Aorta (tissue), 5 donors: Measurements from ENCODE around the gene HSD17B12. TPM values are rescaled to one million over a fixed set of nuclear protein-coding genes. Genes with fewer than 3 reads are reported as not detected.
"Not testable (repeated sequence)": the region's sequence is repeated elsewhere in the genome, so short reads cannot be mapped to it uniquely, and the experiment has no call there.

Experiments
- ATAC-seq: fragments of 200-7000 bp; cut with Tn5 transposase; one replicate; pipeline ENCODE4 v1.9.1; 2022; ENCODE audit warnings: moderate library complexity; ENCODE audit not compliant: low FRiP score
- DNase-seq, 2 donors: peaks; one replicate each; pipeline ENCODE4 v3.0.0-alpha.2; 2020
- H3K27ac ChIP-seq, 2 donors: one replicate each; pipeline ENCODE4 v1.5.1; 2013; ENCODE audit warnings: low read length in 2 of 2, mild to moderate bottlenecking in 2 of 2, moderate library complexity in 2 of 2, control low read depth in 1 of 2, inconsistent platforms in 1 of 2, low read depth in 1 of 2
- H3K27me3 ChIP-seq, 2 donors: one replicate each; pipeline ENCODE4 v1.6.1; 2013; ENCODE audit warnings: control low read depth in 1 of 2, low read length in 1 of 2, mild to moderate bottlenecking in 1 of 2, moderate library complexity in 1 of 2; ENCODE audit not compliant: insufficient read depth in 2 of 2, control insufficient read depth in 1 of 2
- H3K36me3 ChIP-seq, 2 donors: one replicate each; pipeline ENCODE4 v1.6.1; 2013; ENCODE audit warnings: control low read depth in 1 of 2, low read length in 1 of 2, mild to moderate bottlenecking in 1 of 2; ENCODE audit not compliant: insufficient read depth in 2 of 2, control insufficient read depth in 1 of 2
- H3K4me1 ChIP-seq, 2 donors: one replicate each; pipeline ENCODE4 v1.6.1; 2013; ENCODE audit warnings: low read length in 2 of 2, control low read depth in 1 of 2, mild to moderate bottlenecking in 1 of 2, moderate library complexity in 1 of 2; ENCODE audit not compliant: insufficient read depth in 2 of 2, control insufficient read depth in 1 of 2
- H3K4me3 ChIP-seq, 2 donors: one replicate each; pipeline ENCODE4 v1.5.1; 2013; ENCODE audit warnings: low read length in 2 of 2, control low read depth in 1 of 2, mild to moderate bottlenecking in 1 of 2
- H3K9me3 ChIP-seq: one replicate; pipeline ENCODE4 v1.6.1; 2013; ENCODE audit warnings: mild to moderate bottlenecking, low read length; ENCODE audit not compliant: control insufficient read depth
- WGBS, 2 donors: extraction: QIAGEN DNeasy Blood & Tissue Kit; methylation state at CpG; one replicate each; pipeline ENCODE4 v1.1.7; 2013; 5-methylcytosine and 5-hydroxymethylcytosine counted together
- intact Hi-C, 2 donors: fragments of 100-400 bp; cut with DNase I; formaldehyde crosslinking; loops; one replicate each; pipeline versions ENCODE4 v1.14.2 to v1.15.0; 2022
- polyA plus RNA-seq, 2 donors: library from polyadenylated mRNA; stranded (reverse); fragments of 200-250 nt; gene quantifications; one replicate each; pipeline ENCODE4 v1.2.3, GENCODE V29; 2013
- total RNA-seq, 2 donors: library from RNA; stranded (reverse); fragmentation: NEBNext Ultra II Directional; extraction: Animal tissue kit (Norgen Biotek cat#: 25700); gene quantifications; one replicate each; pipeline ENCODE4 v1.2.1, GENCODE V29; 2021
- donor health status: healthy with polysubstance abuse.
- donor health status: Bipolar disorder and iron deficiency.
- donor health status: DM: no; HTN: no; CAD: no.
- donor health status: DM: no; HTN: no; CAD: no.
- donor health status: DM: yes; HTN: yes; CAD: no.

Gene HSD17B12
- total and polyA plus RNA-seq, 4 donors: 62.2 to 108 (median 87.3) TPM

- Histone ChIP-seq H3K27me3 (no peaks in the 10 kb centered on the region), H3K36me3 (no peaks in the 10 kb centered on the region), H3K4me3 (peak overlapping the region; percentile 40 to 92), H3K4me1 (peaks cover 1 to 5% of the 10 kb centered on the region in 2 donors), H3K9me3 (no peaks in the 10 kb centered on the region), H3K27ac (peak overlapping the region; percentile 63 to 71)
- DNase-seq (no peak), ATAC-seq (no peak)
- intact Hi-C loops: loop anchor here (2.0 to 5.0 kb wide), 3 partner anchors 34 to 55 kb away; no protein-coding TSS in a partner anchor
- WGBS, 2 donors: 4 to 6% methylated on average over 12 of the region's 12 CpGs
Measured at GRCh38 chr11:43681401-43681942, 934 bp downstream of the HSD17B12 start.

GRCh38 chr11:43682081-43682480 lies 1.5 kb downstream of the HSD17B12 start:
- intact Hi-C loops: loop anchor here in 1 of 2 donors (5.0 kb wide), 2 partner anchors 35 to 45 kb away; no protein-coding TSS in a partner anchor
- H3K27me3 ChIP-seq, H3K27ac ChIP-seq, H3K9me3 ChIP-seq, H3K4me1 ChIP-seq, DNase-seq, ATAC-seq, H3K36me3 ChIP-seq: not testable (repeated sequence)
- WGBS, 2 donors: 89 to 92% methylated on average over 11 of the region's 11 CpGs
- H3K4me3 ChIP-seq: peak overlapping the region; percentile 40 to 92

- Histone ChIP-seq H3K36me3 (no peaks in the 10 kb centered on the region), H3K4me3 (no peak overlapping the region), H3K27ac (no peak overlapping the region), H3K9me3 (no peaks in the 10 kb centered on the region), H3K4me1 (peaks cover 6 to 10% of the 10 kb centered on the region in 2 donors), H3K27me3 (no peaks in the 10 kb centered on the region)
- no peak for ATAC-seq
- intact Hi-C loops: loop anchor here in 1 of 2 donors (5.0 kb wide), 2 partner anchors 37 to 43 kb away; no protein-coding TSS in a partner anchor
- WGBS, 2 donors: 68 to 76% methylated on average over 4 of the region's 4 CpGs
- DNase-seq: no peak
Measured at GRCh38 chr11:43685440-43685839, 4.9 kb downstream of the HSD17B12 start.

GRCh38 chr11:43686207-43686606 lies 5.7 kb downstream of the HSD17B12 start:
- 38 to 42% methylated on average over 5 of the region's 5 CpGs for WGBS, 2 donors
- ATAC-seq (no peak), DNase-seq (no peak)
- Histone ChIP-seq H3K27me3 (no peaks in the 10 kb centered on the region), H3K27ac (peak overlapping the region in 1 of 2 donors; percentile 10), H3K4me1 (peaks cover 6 to 10% of the 10 kb centered on the region in 2 donors), H3K4me3 (no peak overlapping the region), H3K9me3 (no peaks in the 10 kb centered on the region), H3K36me3 (no peaks in the 10 kb centered on the region)
- intact Hi-C loops: loop anchor here in 1 of 2 donors (5.0 kb wide), 2 partner anchors 36 to 44 kb away; no protein-coding TSS in a partner anchor

- Histone ChIP-seq H3K36me3 (peaks cover 0 to 2% of the 10 kb centered on the region in 2 donors), H3K4me1 (peaks cover 6 to 10% of the 10 kb centered on the region in 2 donors), H3K27me3 (no peaks in the 10 kb centered on the region), H3K27ac (peak overlapping the region in 1 of 2 donors; percentile 86), H3K9me3 (no peaks in the 10 kb centered on the region), H3K4me3 (no peak overlapping the region)
- WGBS, 2 donors: 2 to 3% methylated on average over 3 of the region's 3 CpGs
- DNase-seq (peak in 1 of 2 donors; percentile 71), ATAC-seq (peak; percentile 88)
- intact Hi-C loops: loop anchor here in 1 of 2 donors (5.0 kb wide), 2 partner anchors 35 to 45 kb away; no protein-coding TSS in a partner anchor
Measured at GRCh38 chr11:43687120-43687791, 6.7 kb downstream of the HSD17B12 start.

GRCh38 chr11:43688394-43688793 lies 7.9 kb downstream of the HSD17B12 start:
- intact Hi-C loops: loop anchor here in 1 of 2 donors (5.0 kb wide), 2 partner anchors 34 to 46 kb away; no protein-coding TSS in a partner anchor
- Histone ChIP-seq H3K4me3 (no peak overlapping the region), H3K27me3 (no peaks in the 10 kb centered on the region), H3K27ac (no peak overlapping the region), H3K9me3 (no peaks in the 10 kb centered on the region), H3K4me1 (peaks cover 6 to 10% of the 10 kb centered on the region in 2 donors), H3K36me3 (peaks cover 0 to 2% of the 10 kb centered on the region in 2 donors)
- WGBS, 2 donors: 73% methylated on average over 4 of the region's 4 CpGs
- DNase-seq: no peak
- no peak for ATAC-seq

GRCh38 chr11:43689167-43689566 lies 8.6 kb downstream of the HSD17B12 start:
- Histone ChIP-seq H3K27me3 (no peaks in the 10 kb centered on the region), H3K36me3 (peaks cover 0 to 2% of the 10 kb centered on the region in 2 donors), H3K9me3 (no peaks in the 10 kb centered on the region), H3K4me3 (no peak overlapping the region), H3K4me1 (peaks cover 6 to 10% of the 10 kb centered on the region in 2 donors), H3K27ac (no peak overlapping the region)
- intact Hi-C loops: loop anchor here in 1 of 2 donors (5.0 kb wide), 2 partner anchors 33 to 47 kb away; no protein-coding TSS in a partner anchor
- WGBS, 2 donors: 90% methylated on average over 2 of the region's 2 CpGs
- DNase-seq: no peak
- no peak for ATAC-seq

GRCh38 chr11:43690929-43691725 lies 10.6 kb downstream of the HSD17B12 start:
- ATAC-seq: no peak
- no peak for DNase-seq
- peak overlapping the region in 1 of 2 donors; percentile 19 for H3K27ac ChIP-seq
- peaks cover 0 to 2% of the 10 kb centered on the region in 2 donors for H3K36me3 ChIP-seq
- peaks cover 4 to 8% of the 10 kb centered on the region in 2 donors for H3K4me1 ChIP-seq
- intact Hi-C loops: no loop called here
- H3K27me3 ChIP-seq: no peaks in the 10 kb centered on the region
- no peaks in the 10 kb centered on the region for H3K9me3 ChIP-seq
- H3K4me3 ChIP-seq: no peak overlapping the region
- 93 to 98% methylated on average over 6 of the region's 6 CpGs for WGBS, 2 donors
